GM18867 (cell line): Measurements from ENCODE around the gene KCNH1.

Experiments
- ATAC-seq: cut with Tn5 transposase; IDR thresholded peaks from one replicate; pipeline ENCODE4 v1.9.1; 2021; ENCODE audit warnings: mild to moderate bottlenecking, moderate library complexity; ENCODE audit not compliant: unreplicated experiment

KCNH1 gene

GRCh38 chr1:210815641-210816550, 318.1 kb downstream of the KCNH1 start:
- no peak for ATAC-seq

DNA sequence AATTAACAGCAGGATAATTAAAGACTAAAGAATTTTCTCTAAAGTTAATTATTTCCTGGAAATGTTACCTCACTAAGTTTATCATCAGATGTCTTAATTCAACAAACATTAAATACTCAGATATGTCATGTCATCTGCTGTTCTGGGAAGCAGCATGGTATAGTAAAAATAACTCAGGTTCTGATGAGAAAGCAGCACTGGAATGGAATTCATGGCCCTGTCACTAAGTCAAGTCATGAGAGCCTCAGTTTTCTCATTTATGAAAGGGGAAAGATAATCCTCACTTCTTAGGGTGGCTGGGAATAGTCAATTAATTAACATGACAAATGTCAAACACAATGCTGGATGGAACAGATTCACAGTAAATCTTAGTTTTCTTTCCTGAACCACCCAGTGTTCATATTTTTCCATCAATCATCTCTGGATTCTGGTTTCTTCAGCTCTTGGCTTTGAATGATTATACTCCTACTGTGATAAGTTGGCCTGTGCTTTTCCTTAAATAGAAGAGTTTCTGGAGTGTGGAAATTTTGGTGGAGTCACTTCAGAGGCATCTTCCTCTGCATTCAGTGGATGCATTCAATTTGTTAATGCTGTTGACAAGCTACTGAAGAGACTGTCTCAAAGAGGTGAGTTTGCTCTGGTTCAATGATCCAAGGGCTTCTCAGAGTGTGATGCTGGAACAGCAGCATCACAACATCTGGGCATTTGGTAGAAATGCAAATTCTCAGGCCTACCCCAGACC, 319.4 kb downstream of the KCNH1 start:
- no peak for ATAC-seq

GRCh38 chr1:210801501-210801900, 332.4 kb downstream of the KCNH1 start:
- no peak for ATAC-seq

DNA sequence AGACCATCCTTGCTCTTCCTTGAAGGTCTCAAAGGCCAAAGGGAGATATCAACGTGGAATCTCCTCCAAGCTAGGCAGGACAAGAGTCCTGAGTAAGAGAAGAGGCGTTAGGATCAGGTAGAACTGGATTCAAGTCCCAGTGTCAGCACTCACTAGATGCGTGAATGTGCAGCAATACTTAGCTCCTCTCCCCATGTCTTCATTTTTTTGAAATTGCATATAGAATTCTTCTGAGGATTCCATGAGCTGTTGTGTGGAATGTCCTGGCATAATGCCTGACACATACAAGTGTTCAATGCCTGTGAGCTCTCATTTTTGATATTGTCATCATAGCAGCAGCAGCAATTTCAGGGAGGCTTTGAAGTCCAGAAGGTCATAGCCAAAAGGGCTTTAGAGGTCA, 333.2 kb downstream of the KCNH1 start:
- no peak for ATAC-seq

DNA sequence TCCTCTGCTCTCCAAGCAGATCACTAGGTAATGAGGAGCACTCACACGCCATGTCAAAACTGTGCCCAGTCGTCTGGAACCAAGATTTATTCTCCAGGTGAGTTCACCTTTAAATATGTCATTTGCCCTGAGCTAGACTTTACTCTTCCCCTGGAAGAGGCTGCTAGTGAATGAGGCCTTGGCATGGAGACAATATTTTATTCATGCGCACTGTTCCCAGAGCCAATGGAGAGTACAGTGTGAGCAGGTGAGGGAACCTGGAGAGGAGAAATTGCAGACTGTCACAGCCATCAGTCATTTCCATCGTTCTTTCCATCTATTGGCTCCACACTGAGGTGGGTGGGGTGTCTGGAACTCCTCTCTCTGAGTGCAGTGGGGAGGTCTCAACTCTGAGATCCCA, 333.6 kb downstream of the KCNH1 start:
- ATAC-seq: no peak

- ATAC-seq: no peak
Measured at GRCh38 chr1:210797422-210797821, 336.5 kb downstream of the KCNH1 start.

DNA sequence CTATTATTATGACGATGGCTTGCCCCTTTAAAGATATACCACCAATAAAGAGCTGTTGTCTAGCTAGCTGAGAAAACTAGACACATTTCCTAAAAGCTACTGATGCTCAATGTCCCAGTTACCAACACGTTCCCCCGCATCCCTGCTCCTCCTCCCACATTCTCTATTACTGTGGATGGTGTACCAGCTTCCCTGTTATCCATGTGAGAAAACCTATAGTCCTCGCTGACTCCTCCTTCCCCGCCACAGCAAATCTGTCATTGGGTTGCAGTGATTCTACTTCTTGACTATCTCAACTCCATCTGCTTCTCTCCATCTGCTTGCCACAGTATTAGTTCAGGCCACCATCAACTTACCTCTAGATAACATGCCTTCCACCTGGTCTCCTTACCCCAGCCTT, 337.5 kb downstream of the KCNH1 start:
- ATAC-seq: no peak

DNA sequence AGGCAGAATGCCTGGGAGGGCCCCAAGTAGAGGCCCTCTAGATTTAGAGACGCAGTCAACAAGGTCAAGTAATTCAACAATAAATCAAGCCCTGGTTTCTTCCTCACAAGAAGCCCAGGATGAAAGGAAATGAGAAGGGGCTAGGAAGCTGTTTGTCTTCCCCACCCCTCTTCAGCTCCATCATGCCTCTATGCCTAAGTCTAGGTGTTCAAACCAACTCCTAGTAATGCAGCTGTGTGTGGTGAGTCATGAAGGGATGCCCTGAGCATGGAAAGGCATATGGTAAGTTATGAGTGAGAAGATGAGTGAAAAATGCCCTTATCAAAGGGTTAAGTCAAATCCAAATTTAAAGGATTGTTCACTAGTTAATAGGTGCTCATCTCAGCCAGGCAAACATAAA, 339.5 kb downstream of the KCNH1 start:
- ATAC-seq: no peak

DNA sequence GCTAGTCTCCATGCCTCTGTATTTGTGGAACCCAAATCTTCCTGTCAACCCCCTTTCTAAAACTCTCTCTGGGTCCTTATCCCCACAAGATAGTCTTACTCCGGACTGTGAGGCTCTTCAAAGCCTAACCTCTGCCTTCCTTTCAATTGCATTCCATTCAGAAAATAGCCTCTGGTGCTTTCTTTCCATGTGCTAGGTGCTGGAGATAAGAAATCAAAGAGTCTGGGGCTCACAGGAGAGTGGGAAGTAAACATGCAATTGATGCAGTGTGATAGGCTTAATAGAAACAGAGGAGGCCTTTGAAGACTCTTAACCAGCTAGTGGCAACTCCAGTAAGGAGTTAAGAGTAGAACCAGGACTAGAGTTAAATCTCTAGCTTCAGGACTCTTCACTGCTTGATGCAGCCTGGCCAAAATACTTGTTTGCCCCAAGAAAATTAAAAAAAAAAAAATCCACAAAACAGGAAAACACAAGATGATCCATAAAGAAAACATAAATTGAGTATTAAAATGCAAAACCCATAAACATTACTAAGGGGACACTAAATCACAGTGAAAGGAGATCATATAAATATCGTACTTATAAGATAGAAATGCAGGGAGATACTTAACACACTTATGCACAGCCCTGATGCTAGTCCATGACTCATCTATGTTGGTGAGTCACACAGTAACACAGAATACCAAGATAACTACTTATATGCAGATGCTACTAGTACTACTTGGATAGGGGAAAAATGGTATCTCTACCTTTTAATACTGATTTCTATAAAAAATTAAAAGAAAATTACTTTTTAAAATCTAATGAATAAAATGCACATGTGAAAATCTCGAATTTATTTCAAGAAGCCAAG, 341.5 kb downstream of the KCNH1 start:
- no peak for ATAC-seq

DNA sequence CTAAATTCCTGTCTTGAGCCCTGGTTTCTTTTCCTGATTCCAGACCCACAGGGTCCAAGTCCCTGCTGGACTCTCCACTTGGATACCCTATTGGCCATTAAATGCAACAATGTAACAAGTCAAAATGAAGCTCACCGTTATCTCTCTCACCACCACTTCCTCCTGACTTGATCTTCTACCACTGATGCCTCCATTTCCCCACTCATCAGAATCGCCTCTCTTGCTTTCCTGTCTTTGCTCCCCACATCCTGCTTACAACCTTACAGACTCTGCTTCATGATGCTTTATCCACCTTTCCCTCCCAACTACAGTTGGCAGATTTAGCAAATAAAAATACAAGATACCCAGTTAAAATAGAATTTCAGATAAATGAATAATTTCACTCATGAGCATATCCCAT, 343.8 kb downstream of the KCNH1 start:
- no peak for ATAC-seq

DNA sequence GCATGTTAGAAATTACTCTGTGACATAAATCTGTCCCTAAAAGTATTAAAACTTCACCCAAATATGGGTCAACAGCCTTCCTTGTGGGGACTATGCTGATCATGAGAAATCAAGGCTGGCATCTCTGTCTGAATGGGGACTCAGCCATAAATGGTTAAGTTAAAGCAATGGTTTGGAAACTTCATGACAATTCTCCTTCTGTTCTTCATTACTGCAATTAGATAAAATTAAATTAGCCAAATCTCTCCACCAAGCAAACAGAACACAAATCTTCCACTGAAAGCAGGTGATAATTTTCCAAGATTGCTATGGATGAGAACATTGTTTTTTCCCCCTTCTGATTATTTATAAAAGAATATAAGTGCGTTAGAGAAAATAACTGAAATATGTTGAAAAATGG, 346.1 kb downstream of the KCNH1 start:
- no peak for ATAC-seq

GRCh38 chr1:210786546-210786945, 347.4 kb downstream of the KCNH1 start:
- no peak for ATAC-seq

DNA sequence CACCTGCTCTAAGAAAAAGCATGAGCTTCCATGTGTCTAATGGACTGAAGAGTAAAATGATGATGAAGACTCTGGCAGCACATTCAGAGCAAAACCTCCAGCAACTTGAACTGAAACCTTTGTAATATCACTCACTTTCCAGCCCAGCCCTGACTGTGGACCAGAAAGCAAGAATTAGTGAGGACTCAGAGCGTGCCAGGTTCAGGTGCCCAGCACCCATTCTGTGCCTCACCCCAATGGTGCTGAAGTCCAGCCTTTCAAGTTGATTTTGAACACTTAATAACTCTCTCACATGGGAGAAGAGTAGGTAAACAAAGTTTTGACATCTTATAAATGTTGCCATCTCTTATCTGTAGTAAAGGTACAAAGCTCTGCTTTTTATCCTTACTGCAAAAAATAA, 350.0 kb downstream of the KCNH1 start:
- no peak for ATAC-seq

DNA sequence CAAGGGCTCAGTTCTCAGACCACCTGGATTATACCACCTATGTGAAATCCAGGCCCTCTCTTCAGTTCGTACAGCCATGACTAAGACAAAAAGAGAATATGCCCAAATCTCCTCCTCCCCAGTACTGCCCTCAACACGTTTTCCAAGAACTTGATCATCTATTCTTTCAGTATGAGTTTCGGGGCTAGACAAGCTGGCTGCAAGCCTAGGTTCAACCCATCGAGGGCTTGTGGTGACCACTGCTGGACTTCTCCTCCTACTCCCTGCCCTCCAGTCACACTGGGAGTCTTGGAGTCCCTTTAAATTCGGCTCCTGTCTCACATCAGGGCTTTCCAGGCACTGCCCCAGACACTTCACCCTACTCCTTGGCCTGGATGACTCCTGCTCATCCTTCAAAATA, 352.3 kb downstream of the KCNH1 start:
- no peak for ATAC-seq

- no peak for ATAC-seq
Measured at GRCh38 chr1:210779269-210779668, 354.7 kb downstream of the KCNH1 start.

GRCh38 chr1:210777914-210778313, 356.0 kb downstream of the KCNH1 start:
- no peak for ATAC-seq

DNA sequence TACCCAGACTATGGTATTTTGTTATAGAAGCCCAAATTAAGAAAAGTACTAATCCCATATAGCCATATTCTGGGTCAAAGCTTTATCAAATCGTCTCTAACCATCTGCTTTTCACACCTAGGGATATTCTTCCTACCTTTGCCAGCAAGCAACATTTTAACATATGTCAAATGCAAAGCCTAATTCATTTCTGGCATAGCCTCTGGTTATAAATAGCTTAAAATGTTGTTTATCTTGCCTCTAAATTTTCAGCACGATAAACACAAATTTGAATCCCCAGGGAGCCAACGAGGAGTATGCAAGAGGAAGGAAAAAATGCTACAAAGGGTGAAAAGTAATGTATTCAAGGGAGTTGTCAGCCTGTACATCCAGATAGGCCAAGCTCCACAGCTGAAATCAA, 357.2 kb downstream of the KCNH1 start:
- ATAC-seq: no peak

DNA sequence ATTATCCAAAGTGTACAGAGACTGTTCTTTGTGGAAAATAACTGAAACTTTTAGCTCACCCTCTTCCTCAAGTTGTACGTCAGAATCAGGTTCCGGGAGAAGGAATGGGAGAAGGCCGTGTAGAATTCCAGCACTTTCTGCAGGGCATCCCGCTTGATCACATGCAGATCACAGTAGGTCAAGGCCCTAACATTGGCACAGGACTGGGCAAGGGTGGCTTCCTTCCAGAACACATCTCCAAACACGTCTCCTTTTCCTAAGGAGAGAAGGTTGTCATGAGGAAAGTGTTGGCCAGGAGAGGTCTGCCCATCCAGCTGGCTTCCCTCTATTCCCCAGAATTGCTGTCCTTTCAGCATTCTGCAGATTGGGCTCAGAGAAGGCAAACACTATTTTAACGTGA, 358.7 kb downstream of the KCNH1 start:
- ATAC-seq: no peak

GRCh38 chr1:210773450-210773849, 360.5 kb downstream of the KCNH1 start:
- no peak for ATAC-seq

DNA sequence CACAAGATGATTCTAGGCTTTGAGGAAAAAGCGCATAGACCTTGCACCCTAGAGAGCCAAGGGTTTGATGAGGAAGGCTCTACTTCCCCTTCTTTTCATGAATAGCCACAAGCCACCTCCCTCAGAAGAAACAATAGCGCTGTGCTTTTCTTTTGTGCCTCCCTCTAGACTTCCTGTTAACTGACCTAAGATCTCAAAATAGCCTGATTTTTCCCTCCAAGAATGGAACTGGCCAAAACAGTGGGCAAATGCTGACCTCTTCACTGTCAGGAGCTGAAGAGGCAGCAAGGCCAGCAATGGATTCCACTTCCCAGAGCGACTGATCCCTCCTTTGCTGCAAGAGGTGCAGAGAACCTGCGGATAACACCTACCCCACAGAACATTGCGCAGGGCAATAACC, 362.8 kb downstream of the KCNH1 start:
- ATAC-seq: no peak

DNA sequence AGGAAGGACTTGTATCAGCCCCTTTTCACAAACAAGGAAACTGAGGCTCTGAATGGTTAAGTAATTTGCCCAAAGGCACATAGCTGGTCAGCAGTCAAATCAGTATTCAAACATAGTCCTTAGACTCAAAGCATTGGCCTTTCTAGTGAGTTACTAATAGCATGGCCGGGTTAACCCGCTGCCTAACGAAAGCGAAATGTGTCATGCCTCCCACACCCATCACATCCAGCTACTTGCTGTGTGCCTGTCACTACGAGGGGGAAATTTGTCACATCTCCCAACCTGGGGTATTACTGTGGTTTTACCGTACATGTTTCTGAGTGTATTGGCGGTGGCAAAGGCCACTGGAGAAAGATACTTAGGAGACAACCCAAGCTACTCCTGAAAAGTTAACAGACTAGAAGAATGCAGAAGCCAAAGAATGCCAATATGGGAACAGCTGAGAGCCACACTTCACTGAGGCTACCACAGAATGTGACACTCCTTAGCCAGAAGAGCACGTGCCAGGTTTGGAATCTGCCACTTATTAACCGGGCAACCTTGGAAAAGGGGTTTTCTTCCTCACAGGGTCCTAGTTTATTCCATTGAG, 363.5 kb downstream of the KCNH1 start:
- ATAC-seq: no peak
